GM21360 (cell line): ENCODE data around the gene HIPK2.

Experiments used
- ATAC-seq: cut with Tn5 transposase; IDR thresholded peaks from one replicate; pipeline ENCODE4 v1.9.1; 2021; ENCODE audit warnings: mild to moderate bottlenecking, moderate library complexity; ENCODE audit not compliant: unreplicated experiment

Gene HIPK2

DNA sequence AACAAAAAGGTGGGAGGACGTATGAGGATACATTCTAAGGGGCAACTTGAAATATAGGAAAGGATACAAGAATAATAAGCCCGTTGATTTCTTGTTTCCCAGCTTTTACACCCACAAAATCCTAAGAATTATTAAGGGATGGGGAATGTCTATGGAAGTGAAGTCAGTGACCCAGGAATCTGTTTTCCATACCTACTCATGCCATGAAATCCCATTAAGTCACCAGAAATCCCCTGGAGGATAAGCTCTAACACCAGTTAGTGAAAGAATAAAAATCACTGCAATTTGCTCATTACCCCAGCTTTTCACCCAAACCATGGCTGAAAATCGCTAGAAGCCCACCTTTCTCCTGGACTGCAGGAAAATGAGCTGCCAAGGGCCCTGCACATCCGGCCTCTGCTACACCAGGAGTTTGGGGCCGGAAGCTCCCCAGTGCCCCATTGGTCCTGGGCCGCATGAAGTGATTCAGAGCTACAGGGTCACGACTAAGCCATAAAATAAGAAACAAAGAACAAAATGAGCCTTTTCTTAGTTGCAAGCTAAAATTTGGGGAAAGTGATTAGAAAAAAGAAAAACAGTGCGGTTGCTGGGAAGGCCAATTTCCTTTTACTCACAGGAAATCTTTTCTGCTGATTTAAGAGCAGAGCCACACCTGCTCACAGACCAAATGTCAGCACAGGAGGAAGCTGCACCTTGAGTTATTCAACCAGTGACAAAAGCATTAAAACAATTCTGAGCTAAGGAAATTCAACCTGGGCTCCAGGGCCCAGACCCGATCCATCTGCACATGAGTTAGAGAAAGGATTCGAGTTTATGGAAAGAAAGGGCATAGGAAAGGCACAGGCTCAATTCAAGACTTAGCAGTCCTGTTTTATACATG lies 40.3 kb downstream of the HIPK2 start:
- ATAC-seq, result no peak

DNA sequence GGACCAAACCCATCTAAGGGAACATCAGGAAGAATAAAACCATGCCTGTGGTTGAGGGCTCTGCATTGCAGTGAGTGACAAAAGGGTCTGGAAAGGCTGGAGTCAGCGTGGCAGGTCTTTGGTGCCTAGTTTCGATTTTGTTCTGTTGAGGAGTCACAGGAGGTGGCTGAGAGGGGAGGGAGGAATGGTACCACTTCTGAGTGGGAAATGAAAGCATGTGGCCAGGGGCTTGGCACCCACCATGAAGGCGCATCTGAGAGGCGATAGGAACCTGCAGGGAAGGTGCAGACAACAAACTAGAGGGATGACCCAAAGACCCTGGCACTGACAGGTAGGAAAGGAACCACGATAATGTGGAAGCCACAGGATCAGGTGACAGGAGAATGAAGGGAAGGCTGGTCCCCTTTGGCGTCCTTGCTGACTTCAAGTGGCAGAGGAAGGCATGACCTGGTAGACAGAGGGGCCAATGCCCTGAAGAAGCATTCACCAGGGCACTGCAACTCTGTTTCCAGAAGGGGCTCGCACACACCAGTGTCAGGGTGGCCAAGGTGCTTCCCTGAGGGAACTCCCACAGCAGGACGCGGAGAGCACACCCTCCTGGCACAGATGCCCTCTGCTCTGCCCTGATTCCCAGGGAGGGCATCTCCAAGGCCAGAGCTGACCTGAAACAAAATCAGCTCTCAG lies 41.7 kb downstream of the HIPK2 start:
- ATAC-seq, result no peak

DNA sequence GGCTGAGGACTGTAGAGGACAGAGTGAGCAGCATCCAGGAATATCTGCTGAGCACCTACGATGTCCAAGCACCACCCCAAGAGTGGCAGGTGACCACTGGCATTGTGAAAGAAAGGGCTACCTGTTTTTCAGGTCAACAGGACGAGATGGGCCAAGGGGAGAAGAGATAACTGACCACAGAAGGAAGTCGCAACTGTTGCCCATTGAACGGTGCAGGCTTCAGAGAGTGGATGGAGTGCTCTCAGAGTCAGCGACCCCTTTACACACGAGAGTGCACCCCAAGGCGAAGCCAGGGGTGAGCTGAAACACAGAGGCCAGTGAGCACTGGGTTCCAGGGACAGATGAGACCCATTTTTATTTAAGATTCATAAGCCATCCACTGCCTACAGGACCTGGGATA lies 42.3 kb downstream of the HIPK2 start:
- no peak for ATAC-seq

DNA sequence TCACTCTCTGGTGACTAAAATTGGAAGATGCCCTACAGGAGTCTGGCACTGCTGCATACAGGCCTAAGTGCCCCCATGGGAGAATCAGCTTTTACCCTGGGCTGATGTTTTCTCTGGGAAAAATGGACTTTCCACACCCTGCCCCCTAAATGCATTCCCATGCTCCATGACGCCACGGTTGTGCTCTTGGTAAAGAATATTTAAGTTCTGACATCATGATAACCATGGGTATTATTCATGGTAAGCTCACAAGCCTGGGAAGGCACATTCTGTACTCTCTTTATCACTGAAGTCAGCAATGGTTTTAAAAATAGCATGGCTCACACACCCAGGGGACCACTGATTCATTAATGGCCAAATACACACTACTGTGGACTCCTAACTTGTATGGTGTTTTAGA lies 43.4 kb downstream of the HIPK2 start:
- no peak for ATAC-seq

DNA sequence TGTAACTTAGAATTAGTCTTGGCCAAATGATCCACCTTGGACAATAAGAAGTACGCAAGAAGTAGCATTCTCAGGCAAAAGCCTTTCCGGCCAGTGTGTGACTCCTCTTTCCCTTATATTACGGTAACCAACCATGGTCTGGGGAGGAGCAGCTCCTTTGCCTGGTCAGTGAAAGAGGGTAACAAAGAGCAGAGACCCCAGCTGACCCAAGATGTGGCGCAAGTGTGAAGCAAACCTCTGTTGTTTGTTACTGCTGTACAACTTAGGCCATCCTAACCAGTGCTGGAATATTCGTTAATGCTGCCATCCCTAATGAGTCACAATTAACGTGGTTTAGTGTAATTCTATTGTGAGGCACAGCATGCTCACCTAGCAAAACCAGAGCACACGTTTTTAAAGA lies 44.0 kb downstream of the HIPK2 start:
- no peak for ATAC-seq

DNA sequence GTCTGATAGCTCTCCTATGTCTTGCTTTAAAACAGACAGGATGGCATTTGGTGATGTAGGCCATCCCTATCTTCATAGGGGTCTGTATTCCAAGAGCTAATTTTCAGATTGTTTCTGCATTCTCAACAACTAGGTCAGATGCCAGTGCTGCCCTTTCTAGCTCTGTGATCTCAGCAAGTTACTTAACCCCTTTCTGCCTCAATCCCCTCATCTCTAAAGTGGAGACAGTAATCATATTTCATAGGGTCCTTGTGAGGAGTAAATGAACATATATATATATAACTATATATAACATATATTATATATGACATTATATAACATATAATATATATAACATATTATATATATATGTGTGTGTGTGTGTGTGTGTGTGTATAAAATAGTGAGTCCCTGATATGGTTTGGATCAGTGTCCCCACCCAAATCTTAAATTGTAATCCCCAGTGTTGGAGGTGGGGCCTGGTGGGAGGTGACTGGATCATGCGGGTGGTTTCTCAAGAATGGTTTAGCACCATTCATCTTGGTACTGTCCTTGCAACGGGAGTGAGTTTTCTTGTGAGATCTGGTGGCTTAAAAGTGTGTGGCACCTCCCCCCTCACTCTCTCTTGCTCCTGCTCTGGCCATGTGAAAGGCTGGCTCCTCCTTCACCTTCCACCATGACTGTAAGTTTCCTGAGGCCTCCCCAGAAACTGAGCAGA lies 45.2 kb downstream of the HIPK2 start:
- ATAC-seq, result no peak

DNA sequence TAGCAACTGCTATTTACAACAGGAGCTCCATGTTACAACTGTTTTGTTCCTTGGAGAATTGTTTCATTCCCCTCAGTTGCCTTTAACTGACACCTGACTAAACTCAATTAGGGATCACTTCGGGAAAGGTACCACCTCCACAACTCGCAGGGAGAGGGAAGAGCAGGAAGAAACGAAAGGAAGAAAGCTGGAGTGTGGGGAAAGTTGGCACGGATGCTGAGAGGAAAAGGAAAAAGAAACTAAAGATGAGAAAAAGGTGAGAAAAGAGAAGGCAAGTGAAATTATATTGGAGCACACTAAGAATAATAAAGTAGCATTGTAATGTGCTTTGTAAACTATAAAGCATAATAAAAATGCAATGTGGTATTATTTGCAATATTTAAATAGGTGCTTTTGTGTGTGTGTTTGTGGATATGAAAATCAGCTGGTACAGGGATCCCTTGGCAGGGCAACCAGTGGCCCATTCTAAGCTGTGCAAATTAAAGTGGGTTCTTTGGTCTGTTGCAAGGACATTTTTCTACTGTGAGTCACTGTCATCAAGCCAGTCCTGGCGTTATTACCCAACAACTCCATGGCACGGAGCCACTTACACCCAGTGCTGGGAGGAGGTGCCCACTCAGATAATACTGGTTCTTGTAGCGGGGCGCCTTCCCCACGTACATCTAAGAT lies 45.9 kb downstream of the HIPK2 start:
- ATAC-seq, result no peak

DNA sequence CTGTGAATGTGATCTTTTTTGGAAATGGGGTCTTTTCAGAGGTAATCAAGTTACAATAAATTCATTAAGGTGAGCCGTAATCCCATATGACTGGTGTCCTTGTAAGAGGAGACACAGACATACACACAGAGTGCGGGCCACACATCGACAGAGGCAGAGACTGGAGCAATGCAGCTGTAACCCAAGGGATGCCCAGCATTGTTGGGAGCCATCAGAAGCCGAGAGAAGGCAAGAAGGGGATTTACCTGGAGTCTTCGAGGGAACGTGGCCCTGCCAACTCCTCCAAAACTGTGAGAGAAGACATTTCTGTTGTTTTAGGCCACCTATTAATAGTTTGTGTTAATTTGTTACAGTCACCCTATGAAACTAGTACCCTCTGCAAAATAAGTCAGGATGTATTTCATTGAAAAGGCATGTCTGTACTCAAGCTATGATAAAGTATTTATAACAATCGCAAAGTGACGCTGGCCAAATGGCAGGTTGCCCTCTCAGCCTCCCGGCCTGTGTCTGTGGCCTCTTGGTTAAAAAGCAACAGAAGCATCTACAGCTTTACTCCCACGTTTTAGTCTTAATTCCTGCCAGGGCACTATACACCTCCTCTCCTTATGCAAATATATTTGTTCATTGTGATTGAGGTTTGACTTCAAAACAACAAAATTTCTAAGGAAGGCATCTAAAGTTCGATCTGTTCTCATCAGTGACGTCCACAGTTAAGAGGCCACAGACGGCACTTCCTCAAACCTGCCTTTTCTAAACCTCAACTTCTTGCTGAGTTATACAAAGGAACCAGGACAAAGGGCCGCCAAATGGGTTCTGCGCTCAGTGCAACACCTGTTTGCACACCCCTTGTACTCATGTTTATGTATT lies 46.8 kb downstream of the HIPK2 start:
- peak; percentile 87 for ATAC-seq

DNA sequence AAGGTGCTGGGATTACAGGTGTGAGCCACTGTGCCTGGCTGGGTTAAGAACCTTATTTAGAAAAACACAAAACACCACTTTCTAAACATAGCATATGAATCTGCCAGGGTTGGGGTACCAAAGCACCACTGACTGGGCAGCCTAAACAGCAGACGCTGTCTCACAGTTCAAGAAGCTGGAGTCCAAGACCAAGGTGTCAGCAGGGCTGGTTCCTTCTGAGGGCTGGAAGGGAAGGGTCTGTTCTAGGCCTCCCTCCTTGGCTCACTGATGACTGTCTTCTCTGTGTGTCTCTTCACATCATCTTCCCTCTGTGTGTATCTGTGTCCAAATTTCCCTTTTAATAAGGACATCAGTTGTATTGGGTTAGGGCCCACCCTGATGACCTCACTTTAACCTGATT lies 49.6 kb downstream of the HIPK2 start:
- ATAC-seq, result no peak

DNA sequence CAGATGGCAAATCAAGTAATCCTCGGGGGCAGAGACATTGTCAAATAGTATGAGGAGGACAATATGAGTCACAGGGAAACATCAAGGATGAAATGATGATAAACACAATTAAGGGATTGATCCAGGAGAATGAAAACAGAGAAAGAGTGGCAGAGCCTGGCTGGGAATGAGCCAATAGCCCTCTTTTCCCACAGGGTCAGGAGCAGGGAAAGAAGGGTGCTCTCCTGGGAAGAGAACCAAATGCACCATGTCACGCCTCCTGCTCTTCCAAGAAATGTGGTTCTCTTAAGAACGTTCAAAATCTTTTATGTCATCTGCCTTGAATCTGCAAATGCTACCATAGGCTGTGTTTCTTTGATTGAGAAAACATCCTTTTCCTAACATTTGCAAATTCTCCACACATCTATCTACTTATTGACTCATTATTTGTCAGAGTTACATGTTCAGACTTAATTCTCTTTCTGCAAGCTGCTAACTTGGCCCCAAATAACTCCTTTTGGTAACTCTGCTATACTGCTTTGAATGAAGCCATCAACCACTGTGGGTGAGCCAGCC lies 50.6 kb downstream of the HIPK2 start:
- ATAC-seq, result no peak

DNA sequence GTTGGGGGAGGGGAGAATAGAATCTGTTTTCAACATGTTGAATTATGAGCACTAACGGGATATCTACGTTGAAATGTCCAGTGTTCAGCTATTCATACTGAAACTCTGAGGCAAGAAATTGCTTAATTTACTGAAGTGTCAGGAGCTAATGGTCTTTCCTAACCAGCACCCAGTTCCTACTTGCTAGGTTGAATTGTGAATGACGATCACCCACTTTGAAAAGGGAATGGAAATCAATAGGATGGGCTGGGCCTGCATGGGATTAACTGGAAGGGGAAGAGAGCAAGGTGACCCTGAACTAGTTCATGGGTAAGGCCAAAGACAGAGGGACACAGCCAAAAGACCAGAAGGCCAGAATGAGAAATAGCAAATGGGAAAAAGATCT lies 51.3 kb downstream of the HIPK2 start:
- no peak for ATAC-seq

DNA sequence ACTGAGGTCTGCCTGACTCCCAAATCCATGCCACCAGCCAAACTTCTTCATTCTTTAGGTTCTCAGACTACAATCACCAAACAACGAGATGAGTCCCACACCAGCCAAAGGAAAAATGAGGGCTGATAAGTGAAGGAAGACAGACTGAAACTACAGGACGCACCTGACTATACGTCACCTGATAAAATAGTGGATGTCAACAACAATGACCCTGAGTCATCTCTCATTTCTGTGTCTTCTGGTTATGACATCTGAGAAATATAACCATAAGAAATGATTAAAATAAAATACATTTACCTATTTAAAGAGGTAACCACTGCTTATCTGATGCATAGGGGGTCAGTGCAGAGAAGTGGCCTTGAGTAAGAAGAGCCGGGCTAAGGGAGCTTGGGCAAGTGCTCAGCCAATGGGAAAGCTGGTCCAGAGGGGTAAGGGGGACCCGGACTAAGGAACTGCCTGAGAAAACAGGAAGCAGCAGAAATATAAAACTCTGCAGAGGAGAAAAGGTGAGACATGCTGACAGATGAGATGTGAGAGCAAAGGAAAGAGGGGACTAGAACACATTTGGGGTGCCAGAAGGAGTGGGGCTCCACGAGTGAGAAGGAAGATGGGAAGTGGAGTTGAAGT lies 51.8 kb downstream of the HIPK2 start:
- ATAC-seq, result no peak

DNA sequence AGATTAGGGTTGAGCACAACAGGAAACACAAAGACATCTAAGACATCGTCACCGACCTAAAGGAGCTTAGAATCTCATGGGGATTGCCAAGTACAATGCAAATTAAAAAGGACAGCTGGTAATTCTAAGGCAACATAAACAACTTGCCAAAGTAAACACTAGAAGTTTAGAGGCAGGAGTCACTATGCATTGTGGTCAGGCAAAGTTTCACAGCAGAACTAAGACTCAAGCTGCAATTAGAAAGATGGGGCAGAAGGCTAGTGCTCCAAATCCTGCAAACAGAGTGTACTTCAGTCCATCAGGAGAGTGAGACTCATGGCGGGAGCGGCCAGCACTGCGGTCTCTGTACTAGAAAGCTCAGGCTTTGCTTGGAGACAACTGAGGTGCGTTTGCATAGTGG lies 52.7 kb downstream of the HIPK2 start:
- ATAC-seq, result peak; percentile 84

DNA sequence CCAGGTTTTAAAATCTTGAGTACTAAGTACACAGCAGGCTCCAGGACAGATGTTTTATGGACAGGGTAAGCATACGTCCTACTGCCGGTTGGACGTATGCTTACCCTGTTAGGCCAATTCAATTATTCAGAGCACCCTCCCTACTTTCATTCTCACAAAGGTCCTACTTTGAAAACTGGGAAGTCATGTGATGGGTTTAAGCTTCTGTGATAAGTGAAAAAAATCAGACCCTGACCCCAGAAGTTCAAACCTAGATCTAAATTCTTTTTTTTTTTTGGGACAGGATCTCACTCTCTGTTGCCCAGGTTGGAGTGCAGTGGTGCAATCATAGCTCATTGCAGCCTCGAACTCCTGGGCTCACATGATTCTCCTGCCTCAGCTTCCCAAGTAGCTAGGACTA lies 55.2 kb downstream of the HIPK2 start:
- ATAC-seq, result no peak

DNA sequence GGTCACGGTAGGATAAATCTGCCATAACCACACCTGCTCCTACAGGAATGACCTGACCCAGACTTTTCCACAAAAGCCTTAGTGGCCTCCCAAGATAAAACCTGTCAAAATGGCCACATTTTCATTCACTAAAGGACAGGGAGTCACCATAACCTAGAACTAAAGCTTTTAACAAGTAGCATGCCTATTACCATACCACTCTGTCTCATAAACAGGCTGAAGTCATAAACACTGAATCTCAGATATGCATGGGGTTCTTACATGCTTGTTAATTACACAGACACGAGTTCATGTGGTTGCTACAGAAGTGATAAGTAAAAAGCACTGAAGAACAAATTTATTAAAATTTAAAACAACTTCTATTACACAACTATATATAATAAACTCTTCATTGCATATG lies 56.0 kb downstream of the HIPK2 start:
- no peak for ATAC-seq

DNA sequence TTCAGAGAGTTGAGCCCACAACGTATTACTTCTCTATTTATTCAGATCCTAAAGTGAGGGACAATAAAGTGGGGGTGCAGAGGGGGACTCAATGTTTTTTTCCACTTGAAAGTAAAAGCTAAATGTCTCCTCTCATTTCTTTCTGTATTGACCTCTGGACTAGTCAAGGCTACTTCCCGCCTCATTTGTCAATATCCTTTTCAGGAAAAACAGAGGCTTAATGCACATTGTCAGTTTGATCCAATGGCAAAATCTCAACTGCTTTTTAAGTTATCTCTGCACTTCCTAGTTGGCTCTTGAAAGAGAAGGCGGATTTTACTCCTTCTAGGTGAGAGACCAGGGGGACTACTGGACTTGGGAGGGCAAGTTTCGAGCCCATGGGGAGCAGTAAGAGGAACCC lies 56.4 kb downstream of the HIPK2 start:
- ATAC-seq, result no peak

DNA sequence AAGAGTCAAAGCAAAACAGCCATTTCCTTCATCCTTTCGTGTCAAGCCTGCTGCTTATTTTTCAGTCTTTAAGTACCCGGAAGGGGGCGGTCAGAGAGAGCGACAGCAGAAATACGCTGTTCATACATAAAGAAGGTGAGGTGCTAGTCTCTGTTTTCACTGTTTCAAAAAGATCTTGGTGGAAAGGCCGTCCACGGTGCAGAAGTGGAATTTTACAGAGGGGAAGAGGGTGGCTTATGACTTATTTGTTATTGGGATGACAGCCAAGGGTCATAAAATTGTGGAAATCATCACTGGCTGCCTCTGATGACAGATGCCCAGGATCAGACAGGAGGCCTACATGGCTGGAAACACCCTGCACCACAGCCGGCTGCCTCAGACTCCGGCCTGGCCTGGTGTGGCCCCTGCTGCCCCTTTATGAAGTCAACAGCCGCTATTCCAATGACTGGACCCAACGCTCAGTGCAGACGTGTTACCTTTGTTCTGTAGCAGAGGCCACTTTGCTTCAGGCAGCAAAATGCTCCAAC lies 57.0 kb downstream of the HIPK2 start:
- ATAC-seq, result no peak

DNA sequence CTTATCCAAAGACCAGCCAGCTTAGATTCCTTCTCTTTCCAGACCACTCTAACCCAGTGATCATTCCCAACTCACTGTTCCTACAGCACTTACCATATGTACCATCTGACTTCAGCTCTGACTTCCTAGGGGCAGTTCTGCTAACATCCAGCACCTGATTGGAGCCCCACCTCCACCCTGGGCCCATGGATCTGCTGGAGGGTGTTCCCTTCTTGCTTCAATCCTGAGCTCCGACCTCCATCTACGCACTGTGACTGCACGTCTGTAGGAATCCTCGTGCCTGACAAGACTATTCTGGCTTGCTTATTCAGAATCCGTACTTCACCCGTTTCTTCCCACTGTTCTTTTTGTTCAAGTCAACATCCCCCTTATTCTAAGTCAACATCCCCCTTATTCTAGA lies 57.6 kb downstream of the HIPK2 start:
- no peak for ATAC-seq

DNA sequence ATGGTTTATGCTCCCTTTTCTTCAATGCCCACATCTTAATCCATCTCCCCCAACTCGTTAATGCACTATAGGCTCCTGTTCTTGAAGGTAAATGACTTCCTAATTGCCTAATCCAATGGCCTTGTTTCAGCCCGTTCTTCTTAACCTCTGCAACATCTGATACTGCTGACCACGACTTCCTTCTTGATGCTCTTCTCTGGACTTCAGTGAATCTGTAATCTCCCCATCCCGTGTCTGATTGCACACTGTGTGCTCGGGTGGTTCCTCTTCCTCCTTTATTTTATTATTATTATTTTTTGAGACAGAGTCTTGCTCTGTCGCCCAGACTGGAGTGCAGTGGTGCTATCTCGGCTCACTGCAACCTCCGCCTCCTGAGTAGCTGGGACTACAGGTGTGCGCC lies 58.9 kb downstream of the HIPK2 start:
- no peak for ATAC-seq
